ENCODE data around the gene RBBP4. TPM values are rescaled to one million over a fixed set of nuclear protein-coding genes. Genes with fewer than 3 reads are reported as not detected.
A peak's percentile ranks its signal among the peaks of the same experiment; 100 is the strongest.

Gene RBBP4
- 100 to 1,000 TPM; 111 to 161 (median 121) TPM for total RNA-seq

DNA sequence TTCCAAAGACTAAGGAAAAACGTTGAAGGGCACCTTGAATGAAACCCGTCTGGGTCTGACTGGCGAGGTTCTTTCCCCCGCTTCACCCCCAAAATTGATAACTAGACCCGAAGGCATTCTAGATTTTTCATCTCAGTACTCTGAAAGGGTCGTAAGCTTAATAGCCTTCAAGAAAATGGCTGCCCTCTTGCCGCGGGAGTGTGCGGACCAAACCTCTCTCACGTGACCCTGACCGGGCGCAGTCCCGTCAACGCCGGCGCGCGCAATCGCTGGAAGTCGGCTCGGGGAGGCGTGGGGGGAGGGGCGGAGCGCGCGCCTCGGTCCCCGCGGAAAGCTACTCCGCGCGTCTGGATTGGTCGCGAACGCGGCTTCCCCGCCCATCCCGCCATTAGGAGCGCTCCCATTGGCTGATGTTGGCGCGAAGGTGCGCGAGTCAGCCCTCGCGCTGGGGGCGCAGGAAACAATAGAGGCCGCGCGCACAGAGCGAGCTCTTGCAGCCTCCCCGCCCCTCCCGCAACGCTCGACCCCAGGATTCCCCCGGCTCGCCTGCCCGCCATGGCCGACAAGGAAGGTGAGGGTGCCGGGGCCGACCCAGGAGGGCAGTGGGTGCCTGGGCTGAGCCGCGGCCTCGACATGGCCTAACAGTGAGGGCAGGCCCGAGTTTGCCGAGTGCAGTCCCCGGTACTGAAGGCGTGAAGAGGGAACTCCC is at the start of gene RBBP4:
Gene RBBP4, plus strand, starts transcription at position 457 of the 709 bp plus-strand sequence. Its CDS starts 99 bp downstream, at position 556.
- intact Hi-C loops (cut with DNase I; ENCODE audit: low total_unique reads) = no loop called here
- Histone ChIP-seq H3K9me3 (no peaks in the 10 kb centered on the region), H3K36me3 (peaks cover 4% of the 10 kb centered on the region), H3K27ac (peak within 1 kb of the TSS; percentile 98 to 100), H3K4me1 (peaks cover 0 to 6% of the 10 kb centered on the region in 2 donors), H3K27me3 (no peaks in the 10 kb centered on the region), H3K4me3 (peak within 1 kb of the TSS; percentile 80 to 88 (median 82))
- TF ChIP-seq CTCF (IDR thresholded peaks at IDR 0.05) (peak in 2 of 3 donors; percentile 13 to 34), POLR2A (IDR thresholded peaks at IDR 0.05) (peak; percentile 82), POLR2AphosphoS5 (IDR thresholded peaks at IDR 0.05) (peak; percentile 85 to 95 (median 89))
- peak; percentile 98 for DNase-seq (ENCODE audit: low spot score in 2 of 2)

DNA sequence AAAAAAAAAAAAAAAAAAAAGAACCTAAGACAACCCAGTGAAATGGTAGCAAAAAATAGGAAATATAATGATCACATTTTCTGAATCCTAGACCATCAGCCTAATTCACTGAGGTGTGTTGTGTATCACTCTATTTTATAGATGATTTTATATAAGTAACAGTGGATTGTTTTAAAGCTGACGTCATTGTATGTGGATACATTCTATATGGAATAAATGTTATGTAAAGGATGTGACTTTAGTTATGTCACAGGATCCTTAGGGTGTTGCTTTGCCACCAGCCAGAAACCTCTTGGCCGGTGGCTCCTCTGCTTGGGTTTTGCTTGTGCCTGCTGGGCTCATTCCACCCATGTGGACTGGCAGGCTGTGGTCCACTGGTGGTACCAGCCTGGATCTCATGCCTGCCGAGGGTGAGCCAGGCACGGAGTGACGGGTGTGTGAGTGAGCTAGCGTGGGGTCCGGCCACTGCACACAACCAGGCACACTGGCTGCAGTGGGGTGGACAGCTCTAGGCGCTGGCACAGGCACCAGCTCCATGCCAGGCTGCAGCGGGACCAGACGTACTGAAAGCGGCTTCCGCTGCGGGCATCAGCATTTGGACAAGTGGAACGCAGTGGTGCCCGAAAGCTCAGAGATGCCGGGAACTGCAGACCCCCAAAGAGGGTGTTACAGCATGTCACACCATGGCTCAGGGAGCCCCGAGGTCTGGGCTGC is 45.1 kb upstream of the RBBP4 start:
- no peaks in the 10 kb centered on the region for H3K9me3 ChIP-seq
- no peak overlapping the region for H3K4me3 ChIP-seq
- no peaks in the 10 kb centered on the region for H3K36me3 ChIP-seq
- H3K27ac ChIP-seq = no peak overlapping the region
- intact Hi-C loops (cut with DNase I; ENCODE audit: low total_unique reads) = no loop called here
- no peak for TF ChIP-seq POLR2A (IDR thresholded peaks at IDR 0.05)
- no peak for TF ChIP-seq POLR2AphosphoS5 (IDR thresholded peaks at IDR 0.05)
- TF ChIP-seq CTCF (IDR thresholded peaks at IDR 0.05) = no peak
- DNase-seq (ENCODE audit: low spot score in 2 of 2) = no peak
- H3K27me3 ChIP-seq = no peaks in the 10 kb centered on the region
- no peaks in the 10 kb centered on the region for H3K4me1 ChIP-seq

- no peak for DNase-seq (ENCODE audit: low spot score in 2 of 2)
- no peak for TF ChIP-seq CTCF (IDR thresholded peaks at IDR 0.05)
- TF ChIP-seq POLR2A (IDR thresholded peaks at IDR 0.05) = no peak
- TF ChIP-seq POLR2AphosphoS5 (IDR thresholded peaks at IDR 0.05) = no peak
- no peaks in the 10 kb centered on the region for H3K4me1 ChIP-seq
- no peaks in the 10 kb centered on the region for H3K27me3 ChIP-seq
- H3K9me3 ChIP-seq = no peaks in the 10 kb centered on the region
- intact Hi-C loops (cut with DNase I; ENCODE audit: low total_unique reads) = no loop called here
- no peaks in the 10 kb centered on the region for H3K36me3 ChIP-seq
- no peak overlapping the region for H3K27ac ChIP-seq
- no peak overlapping the region for H3K4me3 ChIP-seq
Observed at GRCh38 chr1:32606565-32607371, 44.2 kb upstream of the RBBP4 start.

DNA sequence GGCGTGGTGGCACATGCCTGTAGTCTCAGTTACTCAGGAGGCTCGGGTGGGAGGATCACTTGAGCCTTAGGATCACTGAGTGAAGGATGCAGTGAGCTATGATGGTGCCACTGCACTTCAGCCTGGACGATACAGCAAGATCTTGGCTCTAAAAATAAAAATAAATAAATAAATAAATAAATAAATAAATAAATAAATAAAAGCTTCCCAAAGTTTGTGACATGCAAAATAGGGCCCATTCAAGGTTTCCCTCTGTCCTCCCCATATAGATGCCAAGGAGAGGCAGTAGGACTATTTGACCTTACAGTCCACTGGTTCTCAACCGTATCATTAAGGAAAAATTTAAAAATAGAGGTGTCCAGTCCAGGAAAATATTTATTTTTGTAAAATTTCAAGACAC is 41.8 kb upstream of the RBBP4 start:
- TF ChIP-seq CTCF (IDR thresholded peaks at IDR 0.05) (no peak), POLR2AphosphoS5 (IDR thresholded peaks at IDR 0.05) (no peak), POLR2A (IDR thresholded peaks at IDR 0.05) (no peak)
- intact Hi-C loops (cut with DNase I; ENCODE audit: low total_unique reads) = no loop called here
- no peak for DNase-seq (ENCODE audit: low spot score in 2 of 2)
- no peaks in the 10 kb centered on the region for H3K4me1 ChIP-seq
- H3K27ac ChIP-seq = no peak overlapping the region
- no peak overlapping the region for H3K4me3 ChIP-seq
- H3K36me3 ChIP-seq = no peaks in the 10 kb centered on the region
- H3K27me3 ChIP-seq = no peaks in the 10 kb centered on the region
- H3K9me3 ChIP-seq = no peaks in the 10 kb centered on the region
